Subcutaneous adipose tissue (tissue), 4 donors: ENCODE results near the gene SGPL1. TPM values are rescaled to one million over a fixed set of nuclear protein-coding genes. Genes with fewer than 3 reads are reported as not detected.

Source experiments
- total RNA-seq, 4 donors: library from RNA; depleted of rRNA; stranded (reverse); fragments of >200 nt; gene quantifications; one replicate each; pipeline ENCODE4 v1.1.0, GENCODE V29; 2016
- TF ChIP-seq, protein P1 (sequence below): fragments of 450-650 bp; IDR thresholded peaks from one replicate; pipeline ENCODE4 v1.5.1; 2016; ENCODE audit warnings: low read depth, mild to moderate bottlenecking, control low read depth, antibody characterized with exemption, moderate library complexity

SGPL1 gene
- total RNA-seq, 4 donors from 2014 or later: 25.9 to 52.6 (median 42.0) TPM

DNA sequence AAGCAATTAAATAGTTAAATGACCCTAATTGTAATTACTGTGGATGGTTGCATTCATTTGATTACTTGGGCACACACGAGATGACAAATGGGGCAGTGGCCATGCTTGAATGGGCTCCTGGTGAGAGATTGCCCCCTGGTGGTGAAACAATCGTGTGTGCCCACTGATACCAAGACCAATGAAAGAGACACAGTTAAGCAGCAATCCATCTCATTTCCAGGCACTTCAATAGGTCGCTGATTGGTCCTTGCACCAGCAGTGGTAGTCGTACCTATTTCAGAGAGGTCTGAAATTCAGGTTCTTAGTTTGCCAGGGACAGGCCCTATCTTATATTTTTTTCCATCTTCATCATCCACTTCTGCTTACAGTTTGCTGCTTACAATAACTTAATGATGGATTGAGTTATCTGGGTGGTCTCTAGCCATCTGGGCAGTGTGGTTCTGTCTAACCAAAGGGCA is 64.4 kb downstream of the SGPL1 start:
- TF ChIP-seq, protein P1, sequence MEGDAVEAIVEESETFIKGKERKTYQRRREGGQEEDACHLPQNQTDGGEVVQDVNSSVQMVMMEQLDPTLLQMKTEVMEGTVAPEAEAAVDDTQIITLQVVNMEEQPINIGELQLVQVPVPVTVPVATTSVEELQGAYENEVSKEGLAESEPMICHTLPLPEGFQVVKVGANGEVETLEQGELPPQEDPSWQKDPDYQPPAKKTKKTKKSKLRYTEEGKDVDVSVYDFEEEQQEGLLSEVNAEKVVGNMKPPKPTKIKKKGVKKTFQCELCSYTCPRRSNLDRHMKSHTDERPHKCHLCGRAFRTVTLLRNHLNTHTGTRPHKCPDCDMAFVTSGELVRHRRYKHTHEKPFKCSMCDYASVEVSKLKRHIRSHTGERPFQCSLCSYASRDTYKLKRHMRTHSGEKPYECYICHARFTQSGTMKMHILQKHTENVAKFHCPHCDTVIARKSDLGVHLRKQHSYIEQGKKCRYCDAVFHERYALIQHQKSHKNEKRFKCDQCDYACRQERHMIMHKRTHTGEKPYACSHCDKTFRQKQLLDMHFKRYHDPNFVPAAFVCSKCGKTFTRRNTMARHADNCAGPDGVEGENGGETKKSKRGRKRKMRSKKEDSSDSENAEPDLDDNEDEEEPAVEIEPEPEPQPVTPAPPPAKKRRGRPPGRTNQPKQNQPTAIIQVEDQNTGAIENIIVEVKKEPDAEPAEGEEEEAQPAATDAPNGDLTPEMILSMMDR: no peak

GRCh38 chr10:70884741-70885140 is 69.0 kb downstream of the SGPL1 start:
- TF ChIP-seq, protein P1: no peak

DNA sequence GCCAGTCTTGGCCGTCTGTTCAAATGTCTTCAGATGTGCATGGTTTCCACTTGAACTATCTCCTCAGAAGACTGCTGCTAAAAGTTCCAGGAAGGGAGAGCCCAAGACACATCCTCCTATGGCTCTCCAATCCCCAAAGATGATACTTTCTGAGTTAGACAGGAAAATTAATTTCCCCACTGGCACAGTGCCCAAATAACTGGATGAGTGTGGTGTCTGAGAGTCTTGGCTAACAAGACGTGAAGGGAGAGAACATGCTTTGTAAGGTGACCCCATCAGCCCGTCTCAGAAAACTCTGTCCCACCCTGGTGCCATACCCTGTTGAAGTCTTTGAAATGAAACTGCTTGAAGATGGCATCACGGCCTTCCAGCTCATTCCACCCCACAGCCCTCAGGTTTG is 69.7 kb downstream of the SGPL1 start:
- TF ChIP-seq, protein P1: no peak

- TF ChIP-seq, protein P1: no peak
Measured at GRCh38 chr10:70885931-70886903, 70.5 kb downstream of the SGPL1 start.

GRCh38 chr10:70886921-70887665 is 71.3 kb downstream of the SGPL1 start:
- TF ChIP-seq, protein P1: no peak

DNA sequence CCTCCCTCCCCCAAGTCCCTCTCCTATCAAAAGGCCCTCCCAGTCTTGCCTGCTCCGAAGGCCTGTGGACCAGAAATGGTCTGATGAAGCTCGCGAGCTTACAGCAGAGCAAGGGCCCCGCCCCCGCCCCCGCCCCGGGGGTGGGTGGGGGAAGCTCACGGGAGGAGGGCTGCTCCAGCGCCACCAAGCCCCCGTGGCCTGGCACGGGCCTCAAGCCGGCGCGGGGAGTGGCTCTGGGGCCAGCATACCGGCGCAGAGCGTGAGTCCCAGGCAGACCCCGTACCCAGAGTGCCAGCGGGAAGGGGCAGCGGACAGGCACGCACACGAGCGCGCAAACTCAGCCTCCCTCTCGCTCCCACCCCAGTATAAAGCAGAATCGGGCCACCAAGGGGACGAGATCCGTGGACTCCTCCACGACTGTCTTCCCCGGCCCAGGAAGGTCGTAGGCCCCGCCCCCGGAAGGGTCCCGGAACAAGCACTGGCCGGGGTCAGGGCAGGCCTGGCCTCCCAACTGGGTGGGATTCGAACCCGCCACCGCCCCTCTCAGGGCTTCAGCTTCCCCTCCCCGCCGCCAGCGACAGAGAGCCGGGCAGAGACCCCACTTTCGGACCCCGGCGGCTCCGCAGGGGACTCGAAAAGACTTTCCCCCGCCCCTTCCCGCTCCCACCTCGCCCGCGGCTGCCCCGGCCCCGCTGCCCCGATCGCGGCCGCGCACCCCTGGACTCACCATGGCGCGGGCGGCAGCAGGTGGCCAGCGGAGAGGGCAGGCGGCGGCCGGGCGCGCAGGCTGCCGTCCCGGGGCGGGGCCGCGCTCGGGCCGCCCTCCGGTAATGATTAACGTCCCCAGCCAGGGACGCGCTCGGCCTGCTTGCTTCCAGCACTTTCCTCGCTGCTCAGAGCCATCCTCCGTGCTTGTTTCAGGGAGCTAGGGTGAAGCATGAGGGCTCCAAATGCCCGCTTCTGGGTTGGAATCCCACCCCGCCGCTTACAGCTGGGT is 72.4 kb downstream of the SGPL1 start, which contains the start of gene PCBD1:
Gene PCBD1 (minus strand): TSS at position 762 of the 997 bp plus-strand sequence. CDS start 32 bp downstream, at position 730.
- TF ChIP-seq, protein P1: no peak
